ENCODE results near the gene HTRA3. TPM values are rescaled to one million over a fixed set of nuclear protein-coding genes. Genes with fewer than 3 reads are reported as not detected.

The HTRA3 gene
- 100 to 1,000 TPM in 1 of 8 experiments, 1 to 10 TPM in 6, under 1 TPM in 1; 0.54 to 101 (median 1.8) TPM for total RNA-seq

- ATAC-seq (replicated peaks in 6 of 8): peak; percentile 18 to 85 (median 78)
- Histone ChIP-seq H3K4me3 (peak within 1 kb of the TSS in 4 of 5 donors; percentile 1 to 23 (median 17)), H3K27ac (peak within 1 kb of the TSS in 1 of 2 donors; percentile 3), H3K4me1 (replicated peaks in 1 of 2) (peaks cover 15 to 33% of the 10 kb centered on the region in 2 donors)
- 18 to 80% methylated on average over 2 to 8 of the region's 111 CpGs; no CpG with 5 or more reads in 8 of the 10 experiments for WGBS, 10 experiments
- in situ Hi-C loops (cut with MboI; ENCODE audit: low pct_unique_long_range_greater_than_20kb in 2 of 9, low sequenced_read_pairs in 9 of 9, unreplicated experiment in 9 of 9): loop anchor here in 1 of 9 experiments (10.0 kb wide), 1 partner anchor 125 kb away; no protein-coding TSS in a partner anchor
These were observed at the start of gene HTRA3 for GRCh38 chr4:8269535-8270417. TSS of gene HTRA3 (plus strand) at chr4:8269754. CDS start at chr4:8269969, 215 bp downstream.

GRCh38 chr4:8220661-8221450 is 48.7 kb upstream of the HTRA3 start:
- in situ Hi-C loops (cut with MboI; ENCODE audit: low pct_unique_long_range_greater_than_20kb in 2 of 9, low sequenced_read_pairs in 9 of 9, unreplicated experiment in 9 of 9): no loop called here
- Histone ChIP-seq H3K4me3 (no peak overlapping the region), H3K27ac (no peak overlapping the region), H3K4me1 (replicated peaks in 1 of 2) (peaks cover 6 to 7% of the 10 kb centered on the region in 2 donors)
- 33 to 92% (median 58%) methylated on average over 1 to 3 of the region's 7 CpGs for WGBS, 10 experiments
- no peak for ATAC-seq (replicated peaks in 6 of 8)

- no peak overlapping the region for H3K27ac ChIP-seq
- in situ Hi-C loops (cut with MboI; ENCODE audit: low pct_unique_long_range_greater_than_20kb in 2 of 9, low sequenced_read_pairs in 9 of 9, unreplicated experiment in 9 of 9): no loop called here
- peak in 1 of 8 experiments; percentile 15 for ATAC-seq (replicated peaks in 6 of 8)
- H3K4me3 ChIP-seq: no peak overlapping the region
- H3K4me1 ChIP-seq (replicated peaks in 1 of 2): peaks cover 12 to 13% of the 10 kb centered on the region in 2 donors
- WGBS, 10 experiments: 23 to 100% (median 76%) methylated on average over 1 to 5 of the region's 5 CpGs
These were observed 48.1 kb upstream of the HTRA3 start for GRCh38 chr4:8221476-8221875.

- Histone ChIP-seq H3K4me1 (replicated peaks in 1 of 2) (peaks cover 13 to 15% of the 10 kb centered on the region in 2 donors), H3K27ac (no peak overlapping the region), H3K4me3 (no peak overlapping the region)
- ATAC-seq (replicated peaks in 6 of 8): peak in 3 of 8 experiments; percentile 8 to 31 (median 31)
- in situ Hi-C loops (cut with MboI; ENCODE audit: low pct_unique_long_range_greater_than_20kb in 2 of 9, low sequenced_read_pairs in 9 of 9, unreplicated experiment in 9 of 9): no loop called here
These were observed 47.6 kb upstream of the HTRA3 start for GRCh38 chr4:8221985-8222384.

GRCh38 chr4:8222609-8223388 is 46.8 kb upstream of the HTRA3 start:
- in situ Hi-C loops (cut with MboI; ENCODE audit: low pct_unique_long_range_greater_than_20kb in 2 of 9, low sequenced_read_pairs in 9 of 9, unreplicated experiment in 9 of 9): no loop called here
- H3K4me3 ChIP-seq: no peak overlapping the region
- ATAC-seq (replicated peaks in 6 of 8): no peak
- H3K4me1 ChIP-seq (replicated peaks in 1 of 2): peaks cover 13 to 15% of the 10 kb centered on the region in 2 donors
- no peak overlapping the region for H3K27ac ChIP-seq
- 70 to 100% (median 93%) methylated on average over 1 to 4 of the region's 15 CpGs; no CpG with 5 or more reads in 3 of the 10 experiments for WGBS, 10 experiments

GRCh38 chr4:8224267-8224974 is 45.1 kb upstream of the HTRA3 start:
- in situ Hi-C loops (cut with MboI; ENCODE audit: low pct_unique_long_range_greater_than_20kb in 2 of 9, low sequenced_read_pairs in 9 of 9, unreplicated experiment in 9 of 9): no loop called here
- WGBS, 10 experiments: 80 to 100% (median 85%) methylated on average over 1 to 4 of the region's 12 CpGs; no CpG with 5 or more reads in 5 of the 10 experiments
- no peak overlapping the region for H3K4me3 ChIP-seq
- H3K27ac ChIP-seq: no peak overlapping the region
- no peak for ATAC-seq (replicated peaks in 6 of 8)
- H3K4me1 ChIP-seq (replicated peaks in 1 of 2): peaks cover 13 to 21% of the 10 kb centered on the region in 2 donors

- H3K27ac ChIP-seq: no peak overlapping the region
- no peak for ATAC-seq (replicated peaks in 6 of 8)
- peaks cover 13 to 21% of the 10 kb centered on the region in 2 donors for H3K4me1 ChIP-seq (replicated peaks in 1 of 2)
- 40 to 88% (median 80%) methylated on average over 1 to 6 of the region's 12 CpGs; no CpG with 5 or more reads in 7 of the 10 experiments for WGBS, 10 experiments
- no peak overlapping the region for H3K4me3 ChIP-seq
- in situ Hi-C loops (cut with MboI; ENCODE audit: low pct_unique_long_range_greater_than_20kb in 2 of 9, low sequenced_read_pairs in 9 of 9, unreplicated experiment in 9 of 9): loop anchor here in 1 of 9 experiments (25.0 kb wide), 1 partner anchor 187 kb away; no protein-coding TSS in a partner anchor
These were observed 44.5 kb upstream of the HTRA3 start for GRCh38 chr4:8224975-8225625.

- in situ Hi-C loops (cut with MboI; ENCODE audit: low pct_unique_long_range_greater_than_20kb in 2 of 9, low sequenced_read_pairs in 9 of 9, unreplicated experiment in 9 of 9): loop anchor here in 1 of 9 experiments (25.0 kb wide), 1 partner anchor 186 kb away; no protein-coding TSS in a partner anchor
- 7 to 63% (median 41%) methylated on average over 2 to 6 of the region's 10 CpGs; no CpG with 5 or more reads in 3 of the 10 experiments for WGBS, 10 experiments
- Histone ChIP-seq H3K27ac (no peak overlapping the region), H3K4me3 (no peak overlapping the region), H3K4me1 (replicated peaks in 1 of 2) (peaks cover 13 to 21% of the 10 kb centered on the region in 2 donors)
- peak; percentile 16 to 74 (median 56) for ATAC-seq (replicated peaks in 6 of 8)
These were observed 43.7 kb upstream of the HTRA3 start for GRCh38 chr4:8225706-8226443.

GRCh38 chr4:8227201-8227770 is 42.3 kb upstream of the HTRA3 start:
- in situ Hi-C loops (cut with MboI; ENCODE audit: low pct_unique_long_range_greater_than_20kb in 2 of 9, low sequenced_read_pairs in 9 of 9, unreplicated experiment in 9 of 9): loop anchor here in 1 of 9 experiments (25.0 kb wide), 1 partner anchor 185 kb away; no protein-coding TSS in a partner anchor
- H3K4me1 ChIP-seq (replicated peaks in 1 of 2): peaks cover 13 to 21% of the 10 kb centered on the region in 2 donors
- H3K4me3 ChIP-seq: no peak overlapping the region
- ATAC-seq (replicated peaks in 6 of 8): no peak
- H3K27ac ChIP-seq: no peak overlapping the region
- 80 to 93% (median 90%) methylated on average over 1 to 3 of the region's 31 CpGs; no CpG with 5 or more reads in 7 of the 10 experiments for WGBS, 10 experiments

- ATAC-seq (replicated peaks in 6 of 8): no peak
- in situ Hi-C loops (cut with MboI; ENCODE audit: low pct_unique_long_range_greater_than_20kb in 2 of 9, low sequenced_read_pairs in 9 of 9, unreplicated experiment in 9 of 9): loop anchor here in 1 of 9 experiments (25.0 kb wide), 1 partner anchor 184 kb away; no protein-coding TSS in a partner anchor
- no CpG with 5 or more reads among the region's 27 CpGs for WGBS, 10 experiments
- H3K4me3 ChIP-seq: no peak overlapping the region
- H3K27ac ChIP-seq: no peak overlapping the region
- peaks cover 13 to 21% of the 10 kb centered on the region in 2 donors for H3K4me1 ChIP-seq (replicated peaks in 1 of 2)
These were observed 41.7 kb upstream of the HTRA3 start for GRCh38 chr4:8227771-8228318.

All from motor neuron (in vitro differentiated cells).